Measurements from ENCODE around the gene CSF3R. TPM values are rescaled to one million over a fixed set of nuclear protein-coding genes. Genes with fewer than 3 reads are reported as not detected.

Gene CSF3R
- total RNA-seq = 10 to 100 TPM in 2 of 3 donors, 1 to 10 TPM in 1; 5.7 to 74.9 (median 11.7) TPM
- 22.6 TPM for total RNA-seq (2013)

- TF ChIP-seq CTCF (IDR thresholded peaks at IDR 0.05) = no peak
- H3K4me3 Mint-ChIP-seq = no peak within 1 kb of the TSS
- WGBS (ENCODE audit: insufficient coverage) = 25% methylated on average over 13 of the region's 13 CpGs
- peaks cover 7 to 10% of the 10 kb centered on the region in 2 donors for H3K4me1 Mint-ChIP-seq
- Histone ChIP-seq H3K4me1 (ENCODE audit: control insufficient read depth, insufficient read depth, low read length) (peaks cover 32% of the 10 kb centered on the region), H3K9me3 (ENCODE audit: control insufficient read depth, insufficient read depth, low read length) (no peaks in the 10 kb centered on the region), H3K27me3 (ENCODE audit: control insufficient read depth, insufficient read depth, low read length) (no peaks in the 10 kb centered on the region), H3K27ac (ENCODE audit: low read length) (no peak within 1 kb of the TSS), H3K36me3 (ENCODE audit: control insufficient read depth, insufficient read depth, low read length) (no peaks in the 10 kb centered on the region), H3K4me3 (ENCODE audit: low read length) (no peak within 1 kb of the TSS)
- intact Hi-C loops (cut with micrococcal nuclease) = no loop called here
- H3K27ac Mint-ChIP-seq = peak within 1 kb of the TSS in 1 of 2 donors; percentile 63
- H3K27me3 Mint-ChIP-seq (ENCODE audit: low read depth in 2 of 2) = peaks cover 22 to 28% of the 10 kb centered on the region in 2 donors
- no peaks in the 10 kb centered on the region for H3K36me3 Mint-ChIP-seq
- DNase-seq = no peak
- no peaks in the 10 kb centered on the region for H3K9me3 Mint-ChIP-seq
- ATAC-seq = peak in 1 of 3 donors; percentile 21
Observed at GRCh38 chr1:36482724-36483388, at the start of gene CSF3R. Gene CSF3R (minus strand): TSS chr1:36482913. CDS start chr1:36479496, 3,417 bp downstream.

GRCh38 chr1:36531833-36532232 is 49.1 kb upstream of the CSF3R start:
- H3K27me3 ChIP-seq (ENCODE audit: control insufficient read depth, insufficient read depth, low read length) = no peaks in the 10 kb centered on the region
- no peaks in the 10 kb centered on the region for H3K4me1 ChIP-seq (ENCODE audit: control insufficient read depth, insufficient read depth, low read length)
- no peak for DNase-seq
- Mint-ChIP-seq H3K27me3 (ENCODE audit: low read depth in 2 of 2) (peaks cover 5 to 21% of the 10 kb centered on the region in 2 donors), H3K4me1 (no peaks in the 10 kb centered on the region), H3K4me3 (no peak overlapping the region), H3K27ac (no peak overlapping the region), H3K36me3 (no peaks in the 10 kb centered on the region), H3K9me3 (no peaks in the 10 kb centered on the region)
- H3K27ac ChIP-seq (ENCODE audit: low read length) = no peak overlapping the region
- no peak for TF ChIP-seq CTCF (IDR thresholded peaks at IDR 0.05)
- intact Hi-C loops (cut with micrococcal nuclease) = no loop called here
- no peak overlapping the region for H3K4me3 ChIP-seq (ENCODE audit: low read length)
- ATAC-seq = no peak
- no peaks in the 10 kb centered on the region for H3K9me3 ChIP-seq (ENCODE audit: control insufficient read depth, insufficient read depth, low read length)
- H3K36me3 ChIP-seq (ENCODE audit: control insufficient read depth, insufficient read depth, low read length) = no peaks in the 10 kb centered on the region
- 81% methylated on average over 3 of the region's 3 CpGs for WGBS (ENCODE audit: insufficient coverage)

- Histone ChIP-seq H3K27me3 (ENCODE audit: control insufficient read depth, insufficient read depth, low read length) (no peaks in the 10 kb centered on the region), H3K4me1 (ENCODE audit: control insufficient read depth, insufficient read depth, low read length) (no peaks in the 10 kb centered on the region), H3K36me3 (ENCODE audit: control insufficient read depth, insufficient read depth, low read length) (no peaks in the 10 kb centered on the region), H3K27ac (ENCODE audit: low read length) (no peak overlapping the region), H3K9me3 (ENCODE audit: control insufficient read depth, insufficient read depth, low read length) (no peaks in the 10 kb centered on the region), H3K4me3 (ENCODE audit: low read length) (no peak overlapping the region)
- ATAC-seq (no peak), DNase-seq (no peak)
- Mint-ChIP-seq H3K4me3 (no peak overlapping the region), H3K9me3 (no peaks in the 10 kb centered on the region), H3K36me3 (no peaks in the 10 kb centered on the region), H3K27ac (no peak overlapping the region), H3K27me3 (ENCODE audit: low read depth in 2 of 2) (peaks cover 3 to 14% of the 10 kb centered on the region in 2 donors), H3K4me1 (no peaks in the 10 kb centered on the region)
- TF ChIP-seq CTCF (IDR thresholded peaks at IDR 0.05) = no peak
- 90% methylated on average over 6 of the region's 6 CpGs for WGBS (ENCODE audit: insufficient coverage)
- intact Hi-C loops (cut with micrococcal nuclease) = no loop called here
Observed at GRCh38 chr1:36530791-36531190, 48.1 kb upstream of the CSF3R start.

- H3K9me3 ChIP-seq (ENCODE audit: control insufficient read depth, insufficient read depth, low read length) = no peaks in the 10 kb centered on the region
- no peaks in the 10 kb centered on the region for H3K4me1 ChIP-seq (ENCODE audit: control insufficient read depth, insufficient read depth, low read length)
- no peak overlapping the region for H3K27ac ChIP-seq (ENCODE audit: low read length)
- Mint-ChIP-seq H3K27ac (no peak overlapping the region), H3K27me3 (ENCODE audit: low read depth in 2 of 2) (peaks cover 3 to 9% of the 10 kb centered on the region in 2 donors), H3K4me3 (no peak overlapping the region), H3K9me3 (no peaks in the 10 kb centered on the region), H3K36me3 (no peaks in the 10 kb centered on the region), H3K4me1 (no peaks in the 10 kb centered on the region)
- no peaks in the 10 kb centered on the region for H3K27me3 ChIP-seq (ENCODE audit: control insufficient read depth, insufficient read depth, low read length)
- no peaks in the 10 kb centered on the region for H3K36me3 ChIP-seq (ENCODE audit: control insufficient read depth, insufficient read depth, low read length)
- intact Hi-C loops (cut with micrococcal nuclease) = no loop called here
- DNase-seq = no peak
- H3K4me3 ChIP-seq (ENCODE audit: low read length) = no peak overlapping the region
- no peak for TF ChIP-seq CTCF (IDR thresholded peaks at IDR 0.05)
- WGBS (ENCODE audit: insufficient coverage) = 65% methylated on average over 6 of the region's 7 CpGs
- no peak for ATAC-seq
Observed at GRCh38 chr1:36530261-36530660, 47.5 kb upstream of the CSF3R start.
